PC-9 (cell line): ENCODE data around the gene CARHSP1. TPM values are rescaled to one million over a fixed set of nuclear protein-coding genes. Genes with fewer than 3 reads are reported as not detected.

Experiments used
- BruUV-seq: library from RNA; stranded (reverse); fragments of 400-500 nt; replicated peaks from 2 replicates; lab custom pipeline; 2021; lab: Mats Ljungman, UMichigan
- CTCF ChIA-PET: fragments of 300-600 bp; sonication (Branson Sonifier 250); formaldehyde crosslinking; loops from one replicate; lab custom pipeline; 2022; ENCODE audit warnings: antibody characterized with exemption; lab: Charles Lee
- POLR2A ChIA-PET: fragments of 300-600 bp; sonication (Branson Sonifier 250); formaldehyde crosslinking; loops from one replicate; lab custom pipeline; 2022; ENCODE audit warnings: antibody characterized with exemption; ENCODE audit not compliant: unreplicated experiment; lab: Charles Lee
- DNase-seq, 2 experiments: peaks; one replicate each; pipeline versions ENCODE4 v3.0.0 to v3.0.0-alpha.2; 2015 to 2022; ENCODE audit warnings: mixed read lengths in 1 of 2
- H2AFZ ChIP-seq: fragments of 200-600 bp; sonication (generic); 2 replicates; pipeline ENCODE4 v1.8.1; 2017; ENCODE audit warnings: antibody characterized with exemption
- H3F3A ChIP-seq: fragments of 200-600 bp; sonication (generic); 2 replicates; pipeline ENCODE4 v1.8.1; 2017; ENCODE audit warnings: antibody characterized with exemption, mild to moderate bottlenecking, low read depth; ENCODE audit not compliant: insufficient read depth
- H3K27ac ChIP-seq: fragments of 200-600 bp; sonication (generic); 2 replicates; pipeline ENCODE4 v1.6.1; 2016; ENCODE audit warnings: mixed run types
- H3K27me3 ChIP-seq: fragments of 200-600 bp; sonication (generic); 2 replicates; pipeline ENCODE4 v1.6.1; 2016; ENCODE audit warnings: low read depth, mixed run types; ENCODE audit not compliant: insufficient read depth
- H3K36me3 ChIP-seq: fragments of 200-600 bp; sonication (generic); 2 replicates; pipeline ENCODE4 v1.6.1; 2016; ENCODE audit warnings: low read depth, mixed run types
- H3K4me1 ChIP-seq: fragments of 200-600 bp; sonication (generic); replicated peaks from 2 replicates; pipeline ENCODE4 v1.6.1; 2016; ENCODE audit warnings: mixed run types; ENCODE audit not compliant: insufficient read depth
- H3K4me2 ChIP-seq: fragments of 200-600 bp; sonication (generic); 2 replicates; pipeline ENCODE4 v1.6.1; 2017; ENCODE audit warnings: mixed run types
- H3K4me3 ChIP-seq: fragments of 200-600 bp; sonication (generic); 2 replicates; pipeline ENCODE4 v1.6.1; 2016; ENCODE audit warnings: mixed run types
- H3K79me2 ChIP-seq: fragments of 200-600 bp; sonication (generic); 2 replicates; pipeline ENCODE4 v1.6.1; 2017; ENCODE audit warnings: low read depth, mixed run types
- H3K9me2 ChIP-seq: fragments of 200-600 bp; sonication (generic); 2 replicates; pipeline ENCODE4 v1.8.1; 2017; ENCODE audit warnings: mild to moderate bottlenecking; ENCODE audit not compliant: insufficient read depth
- H3K9me3 ChIP-seq: fragments of 200-600 bp; sonication (generic); 2 replicates; pipeline ENCODE4 v1.8.1; 2016; ENCODE audit warnings: low read depth; ENCODE audit not compliant: insufficient read depth
- H4K20me1 ChIP-seq: fragments of 200-600 bp; sonication (generic); 2 replicates; pipeline ENCODE4 v1.8.1; 2017; ENCODE audit not compliant: insufficient read depth
- CTCF ChIP-seq: fragments of 200-600 bp; sonication (generic); conservative IDR thresholded peaks from 2 replicates; pipeline ENCODE4 v1.6.1; 2017; ENCODE audit warnings: mixed run types, antibody characterized with exemption, mild to moderate bottlenecking, moderate library complexity
- EZH2 ChIP-seq: fragments of 200-600 bp; sonication (generic); IDR thresholded peaks from 2 replicates; pipeline ENCODE4 v1.8.0; 2017; ENCODE audit warnings: antibody characterized with exemption, low read depth
- intact Hi-C: fragments of 100-400 bp; cut with micrococcal nuclease; formaldehyde crosslinking; loops from one replicate; pipeline ENCODE4 v1.10.0; 2022; ENCODE audit not compliant: unreplicated experiment
- total RNA-seq: library from RNA; stranded (reverse); gene quantifications from 2 replicates; pipeline ENCODE4 v1.2.3, GENCODE V29; 2021

The CARHSP1 gene
- total RNA-seq, 1 experiment from 2014 or later, result 179 TPM

GRCh38 chr16:8887952-8888560, 19.2 kb upstream of the CARHSP1 start:
- peaks cover 28% of the 10 kb centered on the region for H3F3A ChIP-seq
- BruUV-seq, result no TSS peak
- no peak overlapping the region for H3K4me2 ChIP-seq
- peaks cover 4% of the 10 kb centered on the region; the same call in 1 of the 2 replicates for H4K20me1 ChIP-seq
- ChIA-PET CTCF (no interaction called here), POLR2A (no interaction called here)
- no peak overlapping the region for H3K27ac ChIP-seq
- H3K79me2 ChIP-seq, result no peaks in the 10 kb centered on the region
- H2AFZ ChIP-seq, result no peak overlapping the region
- TF ChIP-seq EZH2 (no peak), CTCF (no peak)
- no peak overlapping the region for H3K4me3 ChIP-seq
- DNase-seq, result no peak
- 0 out of 2 replicates have a peak, but pooled peaks cover 7% of the 10 kb centered on the region for H3K36me3 ChIP-seq
- peaks cover 22% of the 10 kb centered on the region for H3K4me1 ChIP-seq
- no peaks in the 10 kb centered on the region for H3K9me2 ChIP-seq
- no peaks in the 10 kb centered on the region for H3K27me3 ChIP-seq
- H3K9me3 ChIP-seq, result no peaks in the 10 kb centered on the region
- intact Hi-C loops, result no loop called here

GRCh38 chr16:8887431-8887765, 18.6 kb upstream of the CARHSP1 start:
- intact Hi-C loops, result no loop called here
- Histone ChIP-seq H3K27me3 (no peaks in the 10 kb centered on the region), H3K79me2 (no peaks in the 10 kb centered on the region), H3K9me2 (no peaks in the 10 kb centered on the region), H3K27ac (no peak overlapping the region), H4K20me1 (peaks cover 4% of the 10 kb centered on the region; the same call in 1 of the 2 replicates), H3F3A (peaks cover 24% of the 10 kb centered on the region), H3K9me3 (no peaks in the 10 kb centered on the region), H2AFZ (no peak overlapping the region), H3K4me1 (peaks cover 22% of the 10 kb centered on the region), H3K4me2 (no peak overlapping the region), H3K36me3 (0 out of 2 replicates have a peak, but pooled peaks cover 7% of the 10 kb centered on the region), H3K4me3 (no peak overlapping the region)
- DNase-seq, result no peak
- TF ChIP-seq CTCF (no peak), EZH2 (no peak)
- BruUV-seq, result no TSS peak
- CTCF ChIA-PET, result no interaction called here
- POLR2A ChIA-PET, result no interaction called here

- no peaks in the 10 kb centered on the region for H3K9me2 ChIP-seq
- H3K4me1 ChIP-seq, result peaks cover 22% of the 10 kb centered on the region
- intact Hi-C loops, result no loop called here
- CTCF ChIA-PET, result interaction anchor here (0.9 kb wide), 1 partner anchor 122 kb away, joined by 3 read pairs; no protein-coding TSS in a partner anchor
- 0 out of 2 replicates have a peak, but pooled peaks cover 2% of the 10 kb centered on the region for H3K36me3 ChIP-seq
- no peak for DNase-seq
- POLR2A ChIA-PET, result interaction anchor here (0.6 kb wide), 1 partner anchor 87 kb away, joined by 12 read pairs; no protein-coding TSS in a partner anchor
- peaks cover 4% of the 10 kb centered on the region; the same call in 1 of the 2 replicates for H4K20me1 ChIP-seq
- H3F3A ChIP-seq, result peaks cover 24% of the 10 kb centered on the region
- H3K27ac ChIP-seq, result no peak overlapping the region
- no peak overlapping the region for H3K4me3 ChIP-seq
- TF ChIP-seq EZH2, result no peak
- no peak for TF ChIP-seq CTCF
- H3K27me3 ChIP-seq, result no peaks in the 10 kb centered on the region
- no TSS peak for BruUV-seq
- no peaks in the 10 kb centered on the region for H3K9me3 ChIP-seq
- no peak overlapping the region for H2AFZ ChIP-seq
- H3K4me2 ChIP-seq, result peak overlapping the region; percentile 2; the same call in 1 of the 2 replicates
- no peaks in the 10 kb centered on the region for H3K79me2 ChIP-seq
These were observed 18.0 kb upstream of the CARHSP1 start for GRCh38 chr16:8886593-8887430.
